CD4-positive, alpha-beta T cell treated with Interleukin-2 at 100 ng/mL for 4 hours (primary cell): ENCODE results near the gene PCNX2.

Experiments used
- DNase-seq: peaks from one replicate; pipeline ENCODE4 v3.0.0-alpha.2; 2020; ENCODE audit warnings: low spot score

The PCNX2 gene

GRCh38 chr1:232962761-232963745 is 332.5 kb downstream of the PCNX2 start:
- no peak for DNase-seq

GRCh38 chr1:232958067-232958466 is 337.5 kb downstream of the PCNX2 start:
- no peak for DNase-seq

GRCh38 chr1:232956081-232956480 is 339.4 kb downstream of the PCNX2 start:
- no peak for DNase-seq

DNA sequence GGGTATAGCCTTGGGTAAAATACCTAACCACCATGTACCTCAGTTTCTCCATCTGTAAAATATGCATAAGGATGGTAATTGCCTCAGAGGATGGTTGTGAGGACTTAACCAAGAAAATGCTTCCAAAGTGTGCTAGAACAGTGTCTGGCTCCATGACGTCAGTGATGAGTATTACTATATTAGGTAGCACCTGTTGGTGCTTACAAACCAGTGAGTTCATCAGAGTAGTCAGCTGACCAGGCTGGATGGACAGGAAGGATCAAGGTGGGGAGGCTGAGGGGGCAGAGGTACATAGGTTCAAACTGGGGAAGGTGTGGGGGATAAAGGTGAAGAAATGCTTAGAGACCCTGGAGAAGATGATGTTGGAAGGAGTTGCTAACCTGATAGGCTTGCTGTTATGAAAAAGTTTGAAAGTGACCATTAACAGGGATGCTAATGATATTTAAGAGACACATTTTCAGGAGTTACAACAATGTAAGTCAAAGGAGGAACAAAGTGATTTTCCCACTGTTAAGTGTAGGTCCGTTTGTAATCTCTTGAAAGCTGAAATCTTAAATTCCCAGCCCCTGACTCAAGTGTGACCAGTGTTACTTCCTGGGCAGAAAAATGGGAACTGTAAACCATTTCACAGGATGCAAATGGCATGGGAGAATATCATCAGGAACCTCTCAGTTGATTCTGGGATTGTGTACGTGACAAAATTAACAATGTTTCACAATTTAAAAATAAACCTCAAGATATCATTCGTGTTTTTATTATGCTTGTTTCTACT is 340.7 kb downstream of the PCNX2 start:
- no peak for DNase-seq

DNA sequence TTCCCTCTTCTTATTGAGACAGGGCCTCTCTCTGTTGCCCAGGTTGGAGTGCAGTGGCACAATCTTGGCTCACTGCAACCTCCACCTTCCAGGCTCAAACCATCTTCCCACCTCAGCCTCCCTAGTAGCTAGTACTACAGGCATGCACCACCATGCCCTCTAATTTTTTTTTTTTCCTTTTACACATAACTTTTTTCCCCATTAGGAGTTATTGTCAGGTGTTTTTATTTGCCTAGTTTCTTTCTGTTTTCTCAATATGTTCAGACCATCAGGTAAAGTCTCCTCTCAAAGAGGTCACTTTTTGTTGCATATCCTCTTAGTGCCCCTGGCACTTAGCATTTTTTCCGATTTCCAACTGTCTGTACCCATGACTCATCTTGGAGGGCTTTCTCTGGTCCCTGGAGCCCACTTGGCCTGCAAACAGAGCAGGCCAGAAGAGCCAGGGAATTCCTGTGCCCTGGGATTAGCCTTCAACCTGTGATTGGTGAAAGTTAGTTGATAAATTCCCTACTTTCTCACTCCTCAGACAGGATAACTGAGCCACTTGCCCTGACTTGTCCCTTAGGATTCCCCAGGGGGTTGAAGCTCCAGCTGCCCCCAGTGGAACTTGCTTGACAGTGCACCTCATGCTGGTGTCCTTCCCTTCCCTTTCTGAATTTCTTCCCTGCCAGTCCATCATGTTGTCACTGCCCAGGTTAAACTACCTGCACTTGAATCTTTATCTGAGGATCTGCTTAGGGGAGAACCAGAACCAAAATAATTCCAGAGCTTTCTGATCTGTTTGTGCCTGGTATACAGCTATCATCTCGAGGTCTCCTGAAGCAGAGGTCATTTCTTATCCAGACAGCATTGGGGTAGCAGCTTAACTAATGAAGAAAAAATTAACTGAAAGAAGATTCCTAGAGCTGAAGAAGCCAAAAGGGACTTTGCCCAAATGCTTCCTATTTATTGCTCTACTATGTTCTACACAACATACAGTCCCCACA is 342.7 kb downstream of the PCNX2 start:
- DNase-seq, result peak; percentile 17

GRCh38 chr1:232951605-232952004 is 343.9 kb downstream of the PCNX2 start:
- no peak for DNase-seq

- peak; percentile 16 for DNase-seq
These were observed 344.3 kb downstream of the PCNX2 start for GRCh38 chr1:232951180-232951579.

GRCh38 chr1:232950197-232951176 is 345.0 kb downstream of the PCNX2 start, which contains the start of gene NTPCR:
Gene NTPCR, plus strand, starts transcription at chr1:232950611. Its CDS starts 100 bp downstream, at chr1:232950711.
- peak; percentile 94 for DNase-seq

- no peak for DNase-seq
These were observed 345.8 kb downstream of the PCNX2 start for GRCh38 chr1:232949636-232950196.

DNA sequence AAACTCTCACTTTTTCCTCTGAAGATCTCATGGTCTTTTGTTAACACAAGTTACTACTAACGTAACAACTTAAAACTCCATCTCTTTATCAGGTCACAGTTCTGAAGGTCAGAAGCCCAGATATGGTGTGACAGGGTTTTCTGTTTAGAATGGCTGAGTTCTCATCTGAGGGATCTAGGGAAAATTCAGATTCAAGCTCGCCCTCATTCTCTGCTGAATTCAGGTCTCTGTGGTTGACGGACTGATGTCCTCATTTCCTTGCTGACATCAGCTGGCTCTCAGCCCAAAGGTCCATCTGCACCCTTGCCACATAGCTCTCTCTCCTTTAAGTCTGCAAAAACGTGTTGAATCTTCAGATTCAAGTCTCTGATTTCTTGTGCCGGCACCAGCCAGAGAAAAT is 351.2 kb downstream of the PCNX2 start:
- DNase-seq, result no peak

GRCh38 chr1:232943679-232944252 is 351.8 kb downstream of the PCNX2 start:
- no peak for DNase-seq

DNA sequence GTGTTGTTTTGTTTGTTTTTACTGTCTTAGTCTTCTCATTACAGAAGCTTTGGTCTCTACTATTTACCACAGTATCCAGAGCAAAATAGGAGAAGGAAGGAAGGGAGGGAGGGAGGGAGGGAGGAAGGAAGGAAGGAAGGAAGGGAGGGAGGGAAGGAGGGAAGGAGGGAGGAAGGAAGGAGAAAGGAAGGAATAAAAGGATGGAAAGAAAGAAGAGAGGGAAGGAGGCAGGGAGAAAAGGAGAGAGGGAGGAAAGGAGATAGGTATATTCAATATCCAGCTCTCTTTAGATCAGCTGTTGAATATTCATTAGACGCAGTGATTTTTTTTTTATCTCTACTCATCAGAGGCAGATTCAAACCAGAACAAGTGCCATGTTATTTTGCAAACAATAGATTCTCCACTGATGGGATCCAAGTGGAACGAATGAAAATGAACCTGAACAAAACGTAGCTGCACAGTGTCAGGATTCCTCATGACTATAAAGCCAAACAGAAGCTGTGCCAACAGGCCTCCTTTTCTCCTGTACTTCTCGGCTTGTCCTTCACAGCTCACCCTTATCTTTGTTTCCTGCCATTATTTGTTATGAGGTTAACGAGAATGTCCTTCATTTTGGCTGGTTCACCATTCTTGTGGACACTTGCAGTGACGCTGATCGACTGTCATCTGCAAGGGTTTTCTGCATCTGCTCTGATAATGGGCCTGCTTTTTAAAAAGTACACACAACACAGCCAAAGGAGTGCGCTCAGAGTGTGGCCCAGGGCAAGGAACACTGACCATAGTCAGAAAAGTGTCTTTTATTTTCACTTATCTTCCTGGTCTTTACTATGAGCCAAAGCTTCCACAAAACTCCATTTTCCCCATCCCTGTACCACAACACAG is 352.9 kb downstream of the PCNX2 start:
- no peak for DNase-seq

DNA sequence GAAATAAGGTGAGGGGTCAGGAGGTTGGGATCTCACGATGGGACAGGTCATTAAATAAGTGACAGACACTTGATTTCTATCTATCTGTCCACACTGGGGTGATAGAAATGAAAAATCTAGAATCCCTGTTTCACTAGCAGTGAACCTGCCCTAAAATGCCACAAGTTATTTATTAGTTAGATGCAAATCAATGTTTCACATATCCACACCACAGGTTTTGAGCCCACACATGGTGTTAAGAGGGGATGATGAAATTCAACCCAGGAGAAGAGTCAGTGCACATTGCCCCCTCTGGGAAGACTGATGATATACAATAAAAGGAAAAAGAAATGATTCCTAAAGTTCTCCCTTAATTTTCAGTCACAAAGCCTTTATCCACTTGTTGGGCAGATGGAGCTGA is 355.3 kb downstream of the PCNX2 start:
- DNase-seq, result no peak

DNA sequence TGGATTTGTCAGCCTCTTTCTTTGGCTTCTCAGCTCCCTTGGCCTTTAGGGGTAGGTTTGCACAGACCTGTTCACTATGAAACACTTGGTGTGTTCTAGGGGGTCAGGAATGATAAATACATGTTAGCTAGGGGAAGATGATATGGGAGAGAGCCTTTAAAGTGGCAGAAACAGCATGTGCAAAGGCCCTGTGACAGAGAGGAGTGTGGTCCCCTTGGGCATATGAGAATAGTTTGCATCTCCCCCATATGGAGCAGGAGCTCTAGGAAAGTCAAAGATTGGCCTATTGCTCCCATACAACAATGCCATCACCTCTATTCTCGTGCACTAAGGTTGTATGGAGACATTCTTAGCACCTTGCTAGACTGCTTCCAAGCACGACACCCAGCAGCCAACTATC is 355.8 kb downstream of the PCNX2 start:
- no peak for DNase-seq

DNA sequence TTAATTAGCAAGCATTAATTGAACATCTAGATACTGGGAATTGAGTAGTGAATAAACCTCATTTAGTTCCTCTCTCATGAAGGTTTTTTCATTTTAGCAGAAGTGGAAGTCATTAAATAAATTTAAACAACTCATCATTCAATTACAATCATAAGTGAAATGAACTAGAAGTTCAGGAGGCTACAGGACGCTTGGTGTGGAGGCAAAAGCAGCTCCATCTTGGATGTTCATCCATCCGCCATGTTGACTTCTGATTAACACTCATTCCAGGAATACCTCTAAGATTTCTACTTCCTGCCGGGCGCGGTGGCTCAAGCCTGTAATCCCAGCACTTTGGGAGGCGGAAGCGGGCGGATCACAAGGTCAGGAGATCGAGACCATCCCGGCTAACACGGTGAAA is 356.6 kb downstream of the PCNX2 start:
- no peak for DNase-seq

GRCh38 chr1:232937741-232938375 is 357.7 kb downstream of the PCNX2 start:
- no peak for DNase-seq

- no peak for DNase-seq
These were observed 358.6 kb downstream of the PCNX2 start for GRCh38 chr1:232936941-232937340.
